ES-I3 (cell line): Measurements from ENCODE around the gene CEACAM16.
A peak's percentile ranks its signal among the peaks of the same experiment; 100 is the strongest.

Experiments used
- H3K36me3 ChIP-seq: 2 replicates; pipeline ENCODE4 v1.6.1; 2013; ENCODE audit warnings: mild to moderate bottlenecking, low read length, control low read depth, moderate library complexity; ENCODE audit not compliant: insufficient read depth
- H3K4me1 ChIP-seq: 2 replicates; pipeline ENCODE4 v1.6.1; 2013; ENCODE audit warnings: mild to moderate bottlenecking, control low read depth, low read length; ENCODE audit not compliant: insufficient read depth
- H3K9ac ChIP-seq: 2 replicates; pipeline ENCODE4 v1.6.1; 2013; ENCODE audit warnings: low read depth, mild to moderate bottlenecking, low read length, moderate library complexity
- H3K9me3 ChIP-seq: 2 replicates; pipeline ENCODE4 v1.6.1; 2013; ENCODE audit warnings: mild to moderate bottlenecking, low read length, moderate library complexity; ENCODE audit not compliant: control insufficient read depth, insufficient read depth

Gene CEACAM16

GRCh38 chr19:44757057-44757734 is 58.2 kb downstream of the CEACAM16 start:
- H3K9ac ChIP-seq = peak overlapping the region; percentile 72; the same call in 1 of the 2 replicates
- H3K36me3 ChIP-seq = no peaks in the 10 kb centered on the region
- no peaks in the 10 kb centered on the region for H3K9me3 ChIP-seq
- H3K4me1 ChIP-seq = peaks cover 13% of the 10 kb centered on the region

GRCh38 chr19:44757735-44758505 is 59.0 kb downstream of the CEACAM16 start:
- Histone ChIP-seq H3K36me3 (no peaks in the 10 kb centered on the region), H3K9me3 (no peaks in the 10 kb centered on the region), H3K4me1 (peaks cover 9% of the 10 kb centered on the region), H3K9ac (peak overlapping the region; percentile 72)

- Histone ChIP-seq H3K9ac (peak overlapping the region; percentile 72; the same call in 1 of the 2 replicates), H3K36me3 (no peaks in the 10 kb centered on the region)
Observed at GRCh38 chr19:44758596-44758995, 59.6 kb downstream of the CEACAM16 start.

GRCh38 chr19:44759083-44759804 is 60.3 kb downstream of the CEACAM16 start:
- no peaks in the 10 kb centered on the region for H3K36me3 ChIP-seq
- H3K4me1 ChIP-seq = peaks cover 6% of the 10 kb centered on the region; the same call in 1 of the 2 replicates
- H3K9ac ChIP-seq = no peak overlapping the region
- no peaks in the 10 kb centered on the region for H3K9me3 ChIP-seq

More at GRCh38 chr19:44758596-44758995, 59.6 kb downstream of the CEACAM16 start:
- Histone ChIP-seq H3K9me3 (no peaks in the 10 kb centered on the region), H3K4me1 (peaks cover 6% of the 10 kb centered on the region; the same call in 1 of the 2 replicates)
